Measurements from ENCODE around the gene MAZ. TPM values are rescaled to one million over a fixed set of nuclear protein-coding genes. Genes with fewer than 3 reads are reported as not detected.

MAZ gene
- total and polyA plus RNA-seq, 4 donors = 16.0 to 272 (median 45.1) TPM

- Histone ChIP-seq H3K9ac (ENCODE audit: low read depth in 1 of 2, low read length in 2 of 2) (no peak overlapping the region), H3K36me3 (ENCODE audit: control insufficient read depth in 4 of 4, insufficient read depth in 3 of 4, low read depth in 1 of 4, low read length in 3 of 4) (peaks cover 17 to 55% (median 24%) of the 10 kb centered on the region in 4 donors), H3K27me3 (ENCODE audit: control insufficient read depth in 4 of 4, insufficient read depth in 4 of 4, low read length in 3 of 4) (no peaks in the 10 kb centered on the region), H3K27ac (ENCODE audit: low read depth in 1 of 2, low read length in 2 of 2) (no peak overlapping the region), H3K9me3 (ENCODE audit: control insufficient read depth in 4 of 4, low read length in 3 of 4) (no peaks in the 10 kb centered on the region), H3K4me3 (ENCODE audit: low read depth in 1 of 3, low read length in 3 of 3) (no peak overlapping the region), H3K4me1 (ENCODE audit: control insufficient read depth in 4 of 4, insufficient read depth in 4 of 4, low read length in 3 of 4) (no peaks in the 10 kb centered on the region)
- DNase-seq (ENCODE audit: low spot score) = no peak
- no peak for TF ChIP-seq GABPA (IDR thresholded peaks at IDR 0.05 in 1 of 2, conservative IDR thresholded peaks at IDR 0.05 in 1 of 2)
- no peak for TF ChIP-seq RAD21 (IDR thresholded peaks at IDR 0.05)
- no peak for TF ChIP-seq HNF4G (IDR thresholded peaks at IDR 0.05)
- TF ChIP-seq JUND (IDR thresholded peaks at IDR 0.05) = no peak
- TF ChIP-seq CTCF (IDR thresholded peaks at IDR 0.05; ENCODE audit: low read depth, low read length, missing input control) = no peak
- TF ChIP-seq FOXA2 (IDR thresholded peaks at IDR 0.05) = no peak
- TF ChIP-seq ZBTB33 (IDR thresholded peaks at IDR 0.05) = no peak
- TF ChIP-seq MAX (IDR thresholded peaks at IDR 0.05) = no peak
- TF ChIP-seq YY1 (IDR thresholded peaks at IDR 0.05) = no peak
- WGBS = 96% methylated on average over 18 of the region's 18 CpGs
Measured at GRCh38 chr16:29845656-29846055, 39.3 kb downstream of the MAZ start.

GRCh38 chr16:29848420-29849297 lies 42.3 kb downstream of the MAZ start:
- peak; percentile 79 for DNase-seq (ENCODE audit: low spot score)
- no peak for TF ChIP-seq ATF3 (IDR thresholded peaks at IDR 0.05)
- TF ChIP-seq CTCF (IDR thresholded peaks at IDR 0.05; ENCODE audit: low read depth, low read length, missing input control) = peak; percentile 84
- TF ChIP-seq REST (IDR thresholded peaks at IDR 0.05) = no peak
- no peak for TF ChIP-seq HNF4A (conservative IDR thresholded peaks at IDR 0.05)
- TF ChIP-seq EGR1 (IDR thresholded peaks at IDR 0.05; ENCODE audit: low read depth in 2 of 2) = no peak
- TF ChIP-seq JUND (IDR thresholded peaks at IDR 0.05) = no peak
- peak; percentile 79 to 89 for TF ChIP-seq RAD21 (IDR thresholded peaks at IDR 0.05)
- no peak for TF ChIP-seq FOXA2 (IDR thresholded peaks at IDR 0.05)
- no peak for TF ChIP-seq YY1 (IDR thresholded peaks at IDR 0.05)
- TF ChIP-seq GABPA (IDR thresholded peaks at IDR 0.05 in 1 of 2, conservative IDR thresholded peaks at IDR 0.05 in 1 of 2) = no peak
- no peak for TF ChIP-seq HNF4G (IDR thresholded peaks at IDR 0.05)
- TF ChIP-seq ZBTB33 (IDR thresholded peaks at IDR 0.05) = no peak
- no peak for TF ChIP-seq SP1 (IDR thresholded peaks at IDR 0.05)
- peaks cover 8 to 35% (median 19%) of the 10 kb centered on the region in 4 donors for H3K36me3 ChIP-seq (ENCODE audit: control insufficient read depth in 4 of 4, insufficient read depth in 3 of 4, low read depth in 1 of 4, low read length in 3 of 4)
- H3K9me3 ChIP-seq (ENCODE audit: control insufficient read depth in 4 of 4, low read length in 3 of 4) = no peaks in the 10 kb centered on the region
- no peaks in the 10 kb centered on the region for H3K27me3 ChIP-seq (ENCODE audit: control insufficient read depth in 4 of 4, insufficient read depth in 4 of 4, low read length in 3 of 4)
- 47% methylated on average over 15 of the region's 15 CpGs for WGBS
- H3K4me1 ChIP-seq (ENCODE audit: control insufficient read depth in 4 of 4, insufficient read depth in 4 of 4, low read length in 3 of 4) = no peaks in the 10 kb centered on the region
- H3K27ac ChIP-seq (ENCODE audit: low read depth in 1 of 2, low read length in 2 of 2) = no peak overlapping the region
- H3K9ac ChIP-seq (ENCODE audit: low read depth in 1 of 2, low read length in 2 of 2) = no peak overlapping the region
- H3K4me3 ChIP-seq (ENCODE audit: low read depth in 1 of 3, low read length in 3 of 3) = no peak overlapping the region
